Activated T-cell treated with anti-CD3 and anti-CD28 coated beads, Interleukin-2, amount 50 U/mL, for 72 hours (primary cell): ENCODE data around the gene CFAP97. TPM values are rescaled to one million over a fixed set of nuclear protein-coding genes. Genes with fewer than 3 reads are reported as not detected.

Experiments used
- ATAC-seq, 2 donors: fragments of 150-1000 bp; cut with Tn5 transposase; replicated peaks in 1 of 2; 2 replicates each; pipeline ENCODE4 v1.10.0; 2021; ENCODE audit warnings: moderate library complexity in 2 of 2, mild to moderate bottlenecking in 1 of 2
- DNase-seq, 2 donors: peaks; one replicate each; pipeline ENCODE4 v3.0.0; 2021 to 2022; ENCODE audit warnings: mixed read lengths in 1 of 2
- H3K27ac Mint-ChIP-seq: one replicate; pipeline ENCODE4 v1.8.0; 2022; ENCODE audit warnings: mild to moderate bottlenecking, moderate library complexity, mixed read lengths
- H3K27me3 Mint-ChIP-seq: one replicate; pipeline ENCODE4 v1.8.0; 2022; ENCODE audit warnings: low read depth, mixed read lengths
- H3K36me3 Mint-ChIP-seq, 2 donors: one replicate each; pipeline ENCODE4 v1.8.0; 2022; ENCODE audit warnings: mixed read lengths in 2 of 2, mild to moderate bottlenecking in 1 of 2; ENCODE audit not compliant: insufficient read depth in 2 of 2
- H3K4me1 Mint-ChIP-seq: one replicate; pipeline ENCODE4 v1.8.0; 2022; ENCODE audit warnings: low read depth, mixed read lengths
- H3K4me3 Mint-ChIP-seq, 2 donors: one replicate each; pipeline ENCODE4 v1.8.0; 2022; ENCODE audit warnings: mild to moderate bottlenecking in 2 of 2, mixed read lengths in 2 of 2, moderate library complexity in 2 of 2
- H3K9me3 Mint-ChIP-seq, 2 donors: one replicate each; pipeline ENCODE4 v1.8.0; 2022; ENCODE audit warnings: mixed read lengths in 2 of 2
- total RNA-seq, 2 donors: library from RNA; stranded (reverse); gene quantifications; one replicate each; pipeline ENCODE4 v1.2.3, GENCODE V29; 2022

CFAP97 gene
- total RNA-seq, 2 donors from 2014 or later: 47.3 to 51.8 TPM

DNA sequence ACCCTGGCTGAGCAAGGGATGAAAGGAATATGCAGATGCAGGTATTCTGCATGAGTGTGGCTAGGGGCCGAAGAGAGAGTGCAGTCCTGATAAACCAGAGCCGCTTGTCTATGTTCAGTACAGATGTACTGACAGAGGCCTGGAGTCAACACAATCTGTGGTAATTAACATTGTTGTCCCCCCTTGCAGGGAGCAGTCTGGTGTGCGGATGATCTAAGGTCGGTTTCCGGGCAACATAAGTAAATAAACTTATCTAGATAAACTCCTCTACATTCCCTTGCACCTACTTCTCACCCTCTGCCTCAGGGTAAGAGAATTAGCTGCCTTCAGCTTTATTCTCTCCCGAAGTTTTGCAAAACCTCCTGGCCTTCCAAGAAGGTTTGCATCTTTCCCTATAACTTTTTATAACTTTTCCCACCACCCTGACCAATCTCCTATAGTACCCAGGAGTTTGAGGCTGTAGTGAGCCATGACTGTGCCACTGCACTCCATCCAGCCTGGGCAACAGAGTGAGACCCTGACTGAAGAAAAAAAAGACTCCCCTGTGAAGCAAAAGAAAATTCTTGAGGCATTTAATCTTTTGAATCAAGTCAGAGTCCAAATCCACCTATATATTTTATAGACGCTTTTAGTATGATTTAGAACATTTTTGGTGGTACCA lies 32.2 kb upstream of the CFAP97 start:
- ATAC-seq: no peak
- Mint-ChIP-seq H3K4me3 (no peak overlapping the region), H3K4me1 (peaks cover 19% of the 10 kb centered on the region), H3K27me3 (no peaks in the 10 kb centered on the region), H3K27ac (no peak overlapping the region), H3K9me3 (no peaks in the 10 kb centered on the region), H3K36me3 (peaks cover 0 to 3% of the 10 kb centered on the region in 2 donors)
- no peak for DNase-seq

DNA sequence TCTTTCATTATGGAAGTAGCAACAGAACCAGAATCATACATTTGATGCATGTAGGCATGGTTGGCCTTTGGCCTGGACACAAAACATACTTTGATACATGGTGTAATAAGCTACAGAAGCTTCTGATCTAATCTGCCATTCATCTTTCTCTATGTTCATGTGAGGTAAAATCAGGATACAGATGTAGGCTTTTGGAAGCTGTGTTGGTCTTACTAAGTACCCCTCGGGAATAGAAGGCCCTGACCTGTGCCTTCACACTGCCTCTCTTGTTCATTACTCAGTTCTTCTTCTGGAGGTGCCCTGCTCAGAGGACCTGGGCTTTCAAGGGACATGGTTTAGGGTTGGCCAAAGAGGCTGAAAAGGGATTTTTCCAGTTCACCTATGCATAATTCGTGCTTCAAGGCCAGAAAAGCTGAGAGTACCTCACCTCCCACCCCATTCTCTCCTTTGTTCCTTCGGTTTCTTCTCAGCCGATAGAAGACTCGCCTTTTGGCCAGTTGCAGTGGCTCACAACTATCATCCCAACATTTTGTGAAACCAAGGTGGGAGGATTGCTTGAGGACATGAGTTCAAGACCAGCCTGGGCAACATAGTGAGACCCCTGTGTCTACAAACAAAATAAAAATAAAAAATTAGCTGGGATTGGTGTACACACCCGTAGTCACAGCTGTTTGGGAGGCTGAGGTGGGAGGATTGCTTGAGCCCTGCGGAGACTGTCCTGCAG lies 31.5 kb upstream of the CFAP97 start:
- no peak for ATAC-seq
- Mint-ChIP-seq H3K27ac (no peak overlapping the region), H3K27me3 (no peaks in the 10 kb centered on the region), H3K36me3 (peaks cover 0 to 3% of the 10 kb centered on the region in 2 donors), H3K4me3 (no peak overlapping the region), H3K4me1 (peaks cover 19% of the 10 kb centered on the region), H3K9me3 (no peaks in the 10 kb centered on the region)
- DNase-seq: no peak

DNA sequence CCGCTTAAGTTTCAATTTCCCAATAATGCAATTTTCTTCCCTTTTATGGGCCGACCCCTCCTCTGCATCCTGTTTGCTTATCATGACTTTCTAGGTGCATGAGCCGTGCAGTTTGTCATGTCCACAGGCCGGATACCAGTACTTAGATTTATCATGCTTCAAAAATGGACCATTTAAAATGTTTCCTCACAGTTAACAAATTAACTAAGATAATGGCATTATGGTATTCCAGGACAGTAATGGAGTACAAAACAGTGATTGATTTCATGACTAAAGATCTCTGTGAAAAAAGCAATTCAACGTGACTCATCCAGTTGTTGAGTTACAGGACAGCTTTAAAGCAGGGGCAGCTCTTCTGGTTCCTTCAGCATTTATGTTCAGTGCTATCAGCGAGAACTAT lies 28.6 kb upstream of the CFAP97 start:
- Mint-ChIP-seq H3K36me3 (no peaks in the 10 kb centered on the region), H3K27ac (peak overlapping the region; percentile 47), H3K27me3 (no peaks in the 10 kb centered on the region), H3K9me3 (no peaks in the 10 kb centered on the region), H3K4me1 (peaks cover 10% of the 10 kb centered on the region), H3K4me3 (no peak overlapping the region)
- DNase-seq: no peak
- peak in 1 of 2 donors; percentile 21 for ATAC-seq

DNA sequence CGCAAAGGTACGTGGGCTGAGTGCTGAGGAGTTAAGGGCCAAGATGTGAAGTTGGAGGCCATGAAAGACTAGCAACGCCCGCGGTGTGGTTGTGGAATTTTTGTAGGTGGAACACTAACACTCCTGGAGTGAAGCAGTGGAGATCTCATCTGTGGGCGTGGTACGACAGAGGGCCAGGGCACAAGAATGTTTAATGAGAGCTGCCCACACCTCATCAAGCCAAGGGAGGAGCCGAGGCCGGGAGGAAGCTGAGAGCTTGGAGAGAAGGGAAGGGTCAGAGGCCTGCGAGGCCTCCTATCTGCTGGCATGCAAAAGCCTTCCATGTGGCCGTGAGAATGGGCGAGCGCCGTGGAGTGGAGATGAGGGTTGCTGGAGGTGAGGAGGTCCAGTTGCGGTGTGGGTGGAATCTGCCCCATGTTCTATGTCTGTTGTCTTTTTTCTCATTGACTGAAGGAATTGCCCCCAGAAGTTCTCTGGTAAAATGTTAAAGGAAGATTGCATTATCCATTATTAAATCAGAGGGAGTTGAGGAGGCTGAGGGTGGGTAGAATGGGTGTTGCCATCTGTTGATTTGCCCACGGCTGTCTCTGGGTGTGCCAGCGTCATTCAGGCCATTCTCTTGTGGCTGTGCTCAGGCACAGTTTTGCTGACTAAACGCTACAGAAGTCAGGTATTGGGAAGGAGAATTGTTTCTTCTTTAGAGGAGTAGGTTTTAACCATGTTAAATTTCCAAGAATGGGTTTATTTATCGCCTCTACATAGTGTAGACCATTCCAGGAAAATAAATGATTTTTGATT lies 25.4 kb upstream of the CFAP97 start:
- H3K27me3 Mint-ChIP-seq: no peaks in the 10 kb centered on the region
- no peak overlapping the region for H3K27ac Mint-ChIP-seq
- no peaks in the 10 kb centered on the region for H3K36me3 Mint-ChIP-seq
- ATAC-seq (no peak), DNase-seq (no peak)
- H3K4me3 Mint-ChIP-seq: no peak overlapping the region
- peaks cover 15% of the 10 kb centered on the region for H3K4me1 Mint-ChIP-seq
- H3K9me3 Mint-ChIP-seq: no peaks in the 10 kb centered on the region

DNA sequence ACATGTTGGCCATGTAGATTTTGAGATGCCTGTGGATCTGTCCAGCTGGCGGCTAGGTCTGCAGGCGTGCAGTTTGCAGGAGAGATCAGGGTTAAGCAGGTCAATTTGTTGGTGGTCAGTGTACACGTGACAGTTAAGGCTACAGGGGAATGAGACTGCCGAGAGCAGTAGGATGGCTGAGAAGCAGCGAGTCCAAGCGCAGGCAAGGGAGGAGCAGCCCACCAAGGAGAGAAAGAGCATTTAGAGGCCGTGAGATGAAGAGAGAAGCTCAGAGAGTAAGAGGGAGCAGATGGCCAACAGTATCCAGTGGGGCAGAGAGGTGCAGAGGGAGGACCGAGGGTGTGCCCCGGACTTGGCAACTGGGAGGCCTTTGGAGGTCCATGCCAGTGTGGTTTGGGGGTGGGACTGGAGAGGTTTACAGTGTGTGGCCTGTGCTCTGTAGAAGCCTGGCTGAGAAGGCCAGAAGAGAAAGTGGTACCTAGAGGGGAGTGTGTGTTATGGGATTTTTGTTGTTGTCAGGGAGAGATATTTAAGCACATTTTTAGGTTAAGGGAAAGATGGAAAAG lies 24.0 kb upstream of the CFAP97 start:
- Mint-ChIP-seq H3K36me3 (no peaks in the 10 kb centered on the region), H3K4me1 (peaks cover 13% of the 10 kb centered on the region), H3K27ac (no peak overlapping the region), H3K27me3 (no peaks in the 10 kb centered on the region), H3K9me3 (no peaks in the 10 kb centered on the region), H3K4me3 (no peak overlapping the region)
- ATAC-seq (no peak), DNase-seq (no peak)

DNA sequence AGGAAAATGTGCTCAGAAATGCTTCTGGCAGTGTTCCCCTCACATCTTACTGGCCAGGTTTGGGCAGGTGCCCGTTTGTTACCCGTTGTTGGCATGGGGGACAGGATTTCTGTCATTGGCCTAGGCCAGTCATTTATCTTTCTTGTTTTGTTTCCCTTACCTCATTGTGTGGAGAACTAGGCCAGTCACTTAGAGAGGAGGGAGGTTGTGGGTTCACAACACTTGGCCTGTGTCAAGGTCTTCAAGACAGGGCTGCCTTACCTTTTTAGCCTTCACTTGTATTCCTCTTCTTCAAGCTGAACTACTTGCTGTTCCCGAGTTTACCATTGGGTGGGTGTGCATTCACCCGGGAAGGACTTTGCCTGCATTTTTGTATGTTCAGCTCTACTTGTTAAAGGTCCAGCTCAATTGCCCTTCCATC lies 23.3 kb upstream of the CFAP97 start:
- H3K36me3 Mint-ChIP-seq: no peaks in the 10 kb centered on the region
- H3K27ac Mint-ChIP-seq: no peak overlapping the region
- H3K9me3 Mint-ChIP-seq: no peaks in the 10 kb centered on the region
- H3K4me1 Mint-ChIP-seq: peaks cover 7% of the 10 kb centered on the region
- H3K4me3 Mint-ChIP-seq: no peak overlapping the region
- H3K27me3 Mint-ChIP-seq: no peaks in the 10 kb centered on the region
- ATAC-seq (peak; percentile 36 to 76), DNase-seq (no peak)

DNA sequence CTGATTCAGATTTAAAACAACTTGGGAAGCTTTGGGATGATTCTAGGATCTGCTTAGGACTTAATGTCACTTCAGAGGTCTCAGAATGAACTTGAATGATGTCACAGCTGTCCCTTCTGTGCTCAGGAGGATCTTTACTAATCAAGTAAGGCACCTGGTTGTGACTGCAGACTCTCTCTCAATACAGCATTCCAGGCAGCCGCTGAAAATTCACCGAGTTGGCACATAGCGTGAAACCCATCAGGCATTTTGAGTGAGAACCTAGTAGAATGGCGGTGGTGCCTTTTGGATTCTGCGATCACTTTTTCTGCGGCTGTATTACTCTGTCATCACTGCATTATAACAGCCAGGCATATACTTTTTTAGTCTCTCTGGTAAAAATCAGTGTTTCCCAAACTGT lies 22.1 kb upstream of the CFAP97 start:
- Mint-ChIP-seq H3K27ac (no peak overlapping the region), H3K27me3 (no peaks in the 10 kb centered on the region), H3K36me3 (peaks cover 4 to 5% of the 10 kb centered on the region in 2 donors), H3K9me3 (no peaks in the 10 kb centered on the region), H3K4me3 (no peak overlapping the region), H3K4me1 (peaks cover 6% of the 10 kb centered on the region)
- no peak for DNase-seq
- no peak for ATAC-seq

DNA sequence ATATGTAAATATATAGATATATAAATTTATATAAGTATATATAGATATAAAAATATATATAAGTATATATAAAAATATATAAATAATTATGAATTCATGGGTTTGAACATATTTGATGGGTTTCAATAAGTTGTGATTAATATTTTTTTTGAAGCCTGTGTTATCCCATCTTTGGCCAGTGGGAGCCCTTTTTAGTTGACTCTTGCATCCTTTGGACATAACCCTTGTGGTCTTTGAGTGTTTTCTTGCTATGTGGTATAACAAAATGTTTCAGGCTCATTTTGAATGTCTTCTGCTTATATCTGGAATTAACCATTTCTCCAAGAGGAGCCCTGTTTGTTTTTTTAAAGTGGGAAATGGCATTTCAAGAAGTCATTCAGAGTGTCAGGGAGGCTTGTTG lies 20.8 kb upstream of the CFAP97 start:
- peaks cover 4 to 5% of the 10 kb centered on the region in 2 donors for H3K36me3 Mint-ChIP-seq
- no peak overlapping the region for H3K4me3 Mint-ChIP-seq
- H3K27me3 Mint-ChIP-seq: no peaks in the 10 kb centered on the region
- H3K4me1 Mint-ChIP-seq: peaks cover 6% of the 10 kb centered on the region
- no peak for ATAC-seq
- H3K9me3 Mint-ChIP-seq: no peaks in the 10 kb centered on the region
- no peak overlapping the region for H3K27ac Mint-ChIP-seq
- DNase-seq: no peak

DNA sequence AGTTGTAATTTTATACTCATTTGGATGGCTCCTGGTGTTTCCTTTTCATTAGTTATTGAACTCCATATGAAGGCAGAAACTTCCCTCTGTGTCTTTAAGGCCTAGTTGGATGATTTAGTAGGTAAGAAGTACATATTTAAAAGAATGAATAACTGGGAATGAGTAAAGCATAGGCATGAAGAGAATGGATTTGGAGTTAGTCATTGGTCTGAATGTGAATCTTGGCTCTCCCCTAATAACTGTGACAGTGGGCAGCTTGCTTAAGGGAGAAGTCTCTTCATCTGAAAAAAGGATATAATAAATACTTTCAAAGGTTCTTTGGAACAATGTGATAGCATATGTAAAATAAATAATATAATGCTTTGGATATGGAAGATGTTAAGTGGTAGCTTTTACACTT lies 18.8 kb upstream of the CFAP97 start:
- Mint-ChIP-seq H3K9me3 (no peaks in the 10 kb centered on the region), H3K27ac (no peak overlapping the region), H3K27me3 (no peaks in the 10 kb centered on the region), H3K4me3 (no peak overlapping the region), H3K4me1 (peaks cover 13% of the 10 kb centered on the region), H3K36me3 (peaks cover 4 to 5% of the 10 kb centered on the region in 2 donors)
- ATAC-seq (no peak), DNase-seq (no peak)

DNA sequence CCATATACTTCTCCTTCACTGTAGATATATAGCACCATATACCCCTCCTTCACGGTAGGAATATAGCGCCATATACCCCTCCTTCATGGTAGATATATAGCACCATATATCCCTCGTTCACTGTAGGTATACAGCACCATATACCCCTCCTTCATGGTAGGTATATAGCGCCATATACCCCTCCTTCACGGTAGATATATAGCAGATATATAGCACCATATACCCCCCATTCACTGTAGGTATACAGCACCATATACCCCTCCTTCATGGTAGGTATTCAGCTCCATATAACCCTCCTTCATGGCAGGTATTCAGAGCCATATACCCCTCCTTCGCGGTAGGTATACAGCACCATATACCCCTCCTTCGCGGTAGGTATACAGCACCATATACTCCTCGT lies 18.1 kb upstream of the CFAP97 start:
- no peak for ATAC-seq
- H3K9me3 Mint-ChIP-seq: no peaks in the 10 kb centered on the region
- peaks cover 4 to 5% of the 10 kb centered on the region in 2 donors for H3K36me3 Mint-ChIP-seq
- H3K4me3 Mint-ChIP-seq: no peak overlapping the region
- DNase-seq: no peak
- H3K27me3 Mint-ChIP-seq: no peaks in the 10 kb centered on the region
- no peak overlapping the region for H3K27ac Mint-ChIP-seq
- H3K4me1 Mint-ChIP-seq: peaks cover 15% of the 10 kb centered on the region

DNA sequence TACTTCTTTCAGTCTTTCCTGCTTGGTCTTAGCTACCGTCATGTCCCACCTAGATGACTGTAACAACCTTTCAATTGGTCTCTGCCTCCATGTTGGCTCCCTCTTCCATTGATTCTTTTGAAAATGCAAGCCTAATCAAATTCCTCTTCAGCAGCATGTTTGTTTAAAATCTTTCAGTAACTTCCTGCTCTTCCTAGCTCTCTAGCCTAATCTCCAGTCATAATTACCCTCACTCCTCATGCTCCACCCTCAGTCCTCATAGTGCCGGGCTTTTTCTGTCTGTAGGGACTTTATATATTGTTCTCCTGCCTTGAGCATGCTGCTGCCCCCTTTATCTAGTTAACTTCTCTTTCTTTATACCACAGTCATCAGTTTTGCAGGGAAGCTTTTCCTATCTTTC lies 17.7 kb upstream of the CFAP97 start:
- ATAC-seq: no peak

DNA sequence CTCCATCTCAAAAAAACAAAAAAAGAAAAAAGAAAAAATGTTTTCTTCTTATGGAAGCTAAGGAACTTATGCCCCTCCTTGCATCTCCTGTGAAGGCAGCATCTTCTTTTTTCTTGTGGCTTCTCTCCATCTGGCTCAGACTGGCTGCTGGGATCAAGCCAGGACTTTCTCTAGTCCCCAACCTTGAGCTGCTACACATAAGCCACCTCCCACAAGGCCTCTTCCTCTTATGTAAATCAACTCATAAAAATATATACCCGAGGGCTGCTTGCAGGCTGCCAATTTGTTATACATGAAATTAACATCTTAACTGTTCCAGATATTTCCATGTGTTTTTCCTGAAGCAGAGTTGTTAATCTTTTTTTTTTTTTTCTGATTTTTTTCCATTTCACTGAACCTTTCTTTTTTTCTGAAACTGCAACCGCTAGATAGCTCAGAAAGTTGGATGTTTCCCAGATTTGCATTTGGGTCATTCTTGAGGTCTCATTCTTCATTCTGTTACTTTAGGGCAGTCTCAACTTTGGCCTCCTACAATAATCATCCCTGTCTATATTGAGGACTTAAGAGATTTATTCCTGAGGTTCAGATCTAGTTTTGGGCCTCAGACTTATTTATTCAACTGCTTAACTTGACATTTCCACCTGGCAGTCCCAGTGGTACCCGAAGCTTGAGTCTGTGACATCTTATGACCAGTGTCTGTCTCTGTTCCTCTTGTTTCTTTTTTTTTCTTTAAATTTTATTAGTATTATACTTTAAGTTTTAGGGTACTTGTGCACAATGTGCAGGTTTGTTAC lies 15.9 kb upstream of the CFAP97 start:
- Mint-ChIP-seq H3K4me1 (peaks cover 20% of the 10 kb centered on the region), H3K27ac (peak overlapping the region; percentile 50), H3K9me3 (no peaks in the 10 kb centered on the region), H3K36me3 (peaks cover 4 to 5% of the 10 kb centered on the region in 2 donors), H3K4me3 (no peak overlapping the region), H3K27me3 (no peaks in the 10 kb centered on the region)
- DNase-seq (no peak), ATAC-seq (no peak)

More for the DNA sequence above, 17.7 kb upstream of the CFAP97 start:
- Mint-ChIP-seq H3K27ac (no peak overlapping the region), H3K36me3 (peaks cover 4 to 5% of the 10 kb centered on the region in 2 donors), H3K4me3 (no peak overlapping the region), H3K4me1 (peaks cover 20% of the 10 kb centered on the region), H3K9me3 (no peaks in the 10 kb centered on the region), H3K27me3 (no peaks in the 10 kb centered on the region)
- DNase-seq: no peak
